ENCODE data around the gene DPEP1.

Gene DPEP1

DNA sequence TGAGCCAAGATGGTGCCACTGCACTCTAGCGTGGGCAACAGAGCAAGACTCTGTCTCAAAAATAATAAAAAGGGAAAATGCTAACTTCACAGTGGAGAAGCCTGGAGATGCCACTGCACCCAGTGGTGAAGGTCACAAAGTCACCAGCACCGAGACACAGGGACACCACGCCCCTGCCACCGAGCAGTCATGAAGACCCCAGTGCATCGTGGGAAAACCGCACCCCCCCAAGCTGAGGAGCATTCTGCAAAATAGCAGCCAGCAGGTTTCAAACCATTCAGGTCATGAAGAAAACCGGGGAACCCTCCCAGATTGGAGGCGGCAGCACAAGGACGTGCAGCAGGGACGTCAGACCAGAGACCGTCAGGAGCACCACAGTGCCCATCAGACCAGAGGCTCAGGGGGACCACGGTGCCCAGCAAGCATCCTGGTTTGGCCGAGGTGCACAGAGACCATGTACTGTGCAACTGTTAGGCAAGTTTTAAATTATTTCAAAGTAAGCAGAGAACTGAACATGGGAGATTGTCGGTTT lies 30.4 kb downstream of the DPEP1 start:
- Histone ChIP-seq H3K27ac (ENCODE audit: low read depth, low read length) (no peak overlapping the region), H3K79me2 (ENCODE audit: control insufficient read depth, low read length) (no peaks in the 10 kb centered on the region), H3K4me2 (ENCODE audit: low read length) (no peak overlapping the region), H3K9me2 (replicated peaks; ENCODE audit: control insufficient read depth, low read length) (no peaks in the 10 kb centered on the region), H3K36me3 (ENCODE audit: control insufficient read depth, low read length) (peaks cover 21% of the 10 kb centered on the region), H3K9me3 (ENCODE audit: control insufficient read depth, insufficient read depth, low read length) (no peaks in the 10 kb centered on the region), H3K4me1 (ENCODE audit: control insufficient read depth, low read length) (no peaks in the 10 kb centered on the region), H4K20me1 (ENCODE audit: control insufficient read depth, insufficient read depth, low read depth, low read length) (0 out of 2 replicates have a peak, but pooled peaks cover 4% of the 10 kb centered on the region), H3F3A (ENCODE audit: control insufficient read depth, insufficient read depth) (no peaks in the 10 kb centered on the region), H3K4me3 (ENCODE audit: low read length) (no peak overlapping the region), H3K27me3 (ENCODE audit: control insufficient read depth, low read length) (no peaks in the 10 kb centered on the region)
- TF ChIP-seq EZH2phosphoT487 (IDR thresholded peaks at IDR 0.05; ENCODE audit: borderline replicate concordance, low read length): no peak
- TF ChIP-seq, protein P1, sequence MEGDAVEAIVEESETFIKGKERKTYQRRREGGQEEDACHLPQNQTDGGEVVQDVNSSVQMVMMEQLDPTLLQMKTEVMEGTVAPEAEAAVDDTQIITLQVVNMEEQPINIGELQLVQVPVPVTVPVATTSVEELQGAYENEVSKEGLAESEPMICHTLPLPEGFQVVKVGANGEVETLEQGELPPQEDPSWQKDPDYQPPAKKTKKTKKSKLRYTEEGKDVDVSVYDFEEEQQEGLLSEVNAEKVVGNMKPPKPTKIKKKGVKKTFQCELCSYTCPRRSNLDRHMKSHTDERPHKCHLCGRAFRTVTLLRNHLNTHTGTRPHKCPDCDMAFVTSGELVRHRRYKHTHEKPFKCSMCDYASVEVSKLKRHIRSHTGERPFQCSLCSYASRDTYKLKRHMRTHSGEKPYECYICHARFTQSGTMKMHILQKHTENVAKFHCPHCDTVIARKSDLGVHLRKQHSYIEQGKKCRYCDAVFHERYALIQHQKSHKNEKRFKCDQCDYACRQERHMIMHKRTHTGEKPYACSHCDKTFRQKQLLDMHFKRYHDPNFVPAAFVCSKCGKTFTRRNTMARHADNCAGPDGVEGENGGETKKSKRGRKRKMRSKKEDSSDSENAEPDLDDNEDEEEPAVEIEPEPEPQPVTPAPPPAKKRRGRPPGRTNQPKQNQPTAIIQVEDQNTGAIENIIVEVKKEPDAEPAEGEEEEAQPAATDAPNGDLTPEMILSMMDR (IDR thresholded peaks at IDR 0.05; ENCODE audit: low read depth, low read length, poor library complexity, severe bottlenecking): no peak

DNA sequence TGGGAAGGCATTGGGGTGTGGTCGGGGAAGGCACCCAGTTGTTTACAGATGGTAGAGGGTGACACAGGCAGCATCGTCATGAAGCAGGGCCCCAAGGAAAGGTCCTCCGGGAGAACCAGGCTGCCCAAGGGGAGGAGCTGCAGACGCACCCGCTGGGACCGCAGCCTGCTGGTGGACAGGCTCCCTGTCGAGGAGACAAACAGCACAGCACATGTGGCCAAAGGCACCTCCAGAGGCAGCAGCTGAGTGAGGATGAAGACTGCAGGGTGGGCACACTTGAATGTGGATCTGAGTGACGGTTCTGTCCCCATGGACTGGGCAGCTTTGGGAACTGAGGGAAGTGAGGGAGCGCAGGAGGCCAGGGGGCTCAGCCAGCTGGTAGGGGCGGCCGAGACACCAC lies 31.7 kb downstream of the DPEP1 start:
- H3K4me1 ChIP-seq (ENCODE audit: control insufficient read depth, low read length): no peaks in the 10 kb centered on the region

DNA sequence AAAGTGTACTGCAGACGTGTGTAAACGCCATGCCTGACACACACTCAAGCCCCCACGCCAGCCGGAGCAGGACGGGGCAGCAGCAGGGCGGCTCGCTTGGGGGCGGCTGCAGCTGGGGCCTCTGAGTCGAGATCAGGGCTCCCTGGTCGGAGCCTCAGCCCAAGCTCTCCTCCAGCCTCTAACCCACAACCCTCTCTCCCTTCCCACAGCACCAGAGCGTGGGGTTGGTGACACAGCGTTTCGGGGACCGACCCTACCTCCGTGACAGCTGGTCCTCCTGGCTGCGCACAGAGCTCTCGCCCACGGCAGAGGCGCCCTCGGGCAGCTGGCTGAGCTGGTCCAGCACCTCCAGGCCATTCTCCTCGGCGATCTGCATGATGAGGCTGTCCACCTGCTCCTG lies 32.8 kb downstream of the DPEP1 start:
- Histone ChIP-seq H3K27ac (ENCODE audit: low read depth, low read length) (no peak overlapping the region), H3K4me3 (ENCODE audit: low read length) (no peak overlapping the region), H3F3A (ENCODE audit: control insufficient read depth, insufficient read depth) (no peaks in the 10 kb centered on the region), H3K36me3 (ENCODE audit: control insufficient read depth, low read length) (peaks cover 23% of the 10 kb centered on the region), H3K79me2 (ENCODE audit: control insufficient read depth, low read length) (0 out of 2 replicates have a peak, but pooled peaks cover 2% of the 10 kb centered on the region), H3K27me3 (ENCODE audit: control insufficient read depth, low read length) (no peaks in the 10 kb centered on the region), H3K9me2 (replicated peaks; ENCODE audit: control insufficient read depth, low read length) (no peaks in the 10 kb centered on the region), H3K4me2 (ENCODE audit: low read length) (no peak overlapping the region), H3K9me3 (ENCODE audit: control insufficient read depth, insufficient read depth, low read length) (no peaks in the 10 kb centered on the region), H3K4me1 (ENCODE audit: control insufficient read depth, low read length) (no peaks in the 10 kb centered on the region), H4K20me1 (ENCODE audit: control insufficient read depth, insufficient read depth, low read depth, low read length) (0 out of 2 replicates have a peak, but pooled peaks cover 4% of the 10 kb centered on the region)
- no peak for TF ChIP-seq EZH2phosphoT487 (IDR thresholded peaks at IDR 0.05; ENCODE audit: borderline replicate concordance, low read length)
- TF ChIP-seq, protein P1 (IDR thresholded peaks at IDR 0.05; ENCODE audit: low read depth, low read length, poor library complexity, severe bottlenecking): no peak

More for the DNA sequence above, 31.7 kb downstream of the DPEP1 start:
- 0 out of 2 replicates have a peak, but pooled peaks cover 4% of the 10 kb centered on the region for H4K20me1 ChIP-seq (ENCODE audit: control insufficient read depth, insufficient read depth, low read depth, low read length)
- TF ChIP-seq, protein P1 (IDR thresholded peaks at IDR 0.05; ENCODE audit: low read depth, low read length, poor library complexity, severe bottlenecking): no peak
- no peak for TF ChIP-seq EZH2phosphoT487 (IDR thresholded peaks at IDR 0.05; ENCODE audit: borderline replicate concordance, low read length)
- H3K27ac ChIP-seq (ENCODE audit: low read depth, low read length): no peak overlapping the region
- no peaks in the 10 kb centered on the region for H3K9me3 ChIP-seq (ENCODE audit: control insufficient read depth, insufficient read depth, low read length)
- H3K9me2 ChIP-seq (replicated peaks; ENCODE audit: control insufficient read depth, low read length): no peaks in the 10 kb centered on the region
- peaks cover 23% of the 10 kb centered on the region for H3K36me3 ChIP-seq (ENCODE audit: control insufficient read depth, low read length)
- no peak overlapping the region for H3K4me2 ChIP-seq (ENCODE audit: low read length)
- no peak overlapping the region for H3K4me3 ChIP-seq (ENCODE audit: low read length)
- no peaks in the 10 kb centered on the region for H3K79me2 ChIP-seq (ENCODE audit: control insufficient read depth, low read length)
- no peaks in the 10 kb centered on the region for H3F3A ChIP-seq (ENCODE audit: control insufficient read depth, insufficient read depth)
- H3K27me3 ChIP-seq (ENCODE audit: control insufficient read depth, low read length): no peaks in the 10 kb centered on the region

All from DOHH2 (cell line).